Stimulated activated CD4-positive, alpha-beta T cell treated with anti-CD3 and anti-CD28 coated beads, Interleukin-4, amount 100 ng/mL, for 24 hours (primary cell): Measurements from ENCODE around the gene TFB1M.
"Not testable (repeated sequence)": the region's sequence is repeated elsewhere in the genome, so short reads cannot be mapped to it uniquely, and the experiment has no call there.

ENCODE experiments used
- DNase-seq: peaks from one replicate; pipeline ENCODE4 v3.0.0-alpha.2; 2020

The TFB1M gene

DNA sequence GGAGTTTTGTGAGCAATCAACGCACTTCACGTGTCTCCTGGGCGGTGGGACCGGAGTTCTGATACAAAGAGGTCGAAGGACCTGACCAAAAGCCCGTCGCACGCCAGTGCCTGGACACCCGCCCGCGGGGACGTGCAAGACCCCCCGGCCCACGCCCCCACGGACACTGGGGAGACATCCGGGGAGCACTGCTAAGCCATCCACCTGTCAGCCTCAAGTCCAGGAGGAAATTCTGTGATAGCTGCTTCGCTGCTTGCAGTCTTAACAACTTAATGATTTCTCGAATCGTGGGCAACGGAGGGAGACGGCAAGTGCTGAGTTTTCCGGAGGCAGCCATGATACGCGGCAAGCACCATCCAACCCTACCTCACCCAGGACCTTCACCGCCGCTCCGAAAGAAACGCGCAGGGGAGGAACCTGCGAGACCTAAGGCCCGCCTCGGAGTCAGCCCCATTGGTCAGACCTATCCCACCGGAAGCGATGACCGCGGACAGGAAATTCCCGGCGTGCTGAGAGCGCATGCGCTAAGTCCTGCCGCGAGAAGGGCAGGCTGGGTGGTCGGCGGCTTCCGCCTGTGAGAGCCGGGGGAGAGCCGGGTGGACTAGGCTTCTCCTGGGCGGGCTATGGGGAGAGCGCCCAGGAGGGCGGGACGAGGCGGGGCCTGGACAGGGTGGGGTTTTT, at the start of gene TFB1M:
TFB1M (minus strand) TSS at position 393 of the 681 bp plus-strand sequence; CDS start at position 337, 56 bp downstream.
- DNase-seq: peak; percentile 99

DNA sequence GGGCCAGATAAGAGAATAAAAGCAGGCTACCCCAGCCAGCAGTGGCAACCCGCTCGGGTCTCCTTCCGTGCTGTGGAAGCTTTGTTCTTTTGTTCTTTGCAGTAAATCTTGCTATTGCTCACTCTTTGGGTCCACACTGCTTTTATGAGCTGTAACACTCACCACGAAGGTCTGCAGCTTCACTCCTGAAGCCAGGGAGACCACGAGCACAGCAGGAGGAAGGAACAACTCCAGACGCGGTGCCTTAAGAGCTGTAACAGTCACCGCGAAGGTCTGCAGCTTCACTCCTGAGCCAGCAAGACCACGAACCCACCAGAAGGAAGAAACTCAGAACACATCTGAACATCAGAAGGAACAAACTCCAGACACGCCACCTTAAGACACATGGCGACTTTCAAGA, 49.7 kb upstream of the TFB1M start:
- DNase-seq: not testable (repeated sequence)

DNA sequence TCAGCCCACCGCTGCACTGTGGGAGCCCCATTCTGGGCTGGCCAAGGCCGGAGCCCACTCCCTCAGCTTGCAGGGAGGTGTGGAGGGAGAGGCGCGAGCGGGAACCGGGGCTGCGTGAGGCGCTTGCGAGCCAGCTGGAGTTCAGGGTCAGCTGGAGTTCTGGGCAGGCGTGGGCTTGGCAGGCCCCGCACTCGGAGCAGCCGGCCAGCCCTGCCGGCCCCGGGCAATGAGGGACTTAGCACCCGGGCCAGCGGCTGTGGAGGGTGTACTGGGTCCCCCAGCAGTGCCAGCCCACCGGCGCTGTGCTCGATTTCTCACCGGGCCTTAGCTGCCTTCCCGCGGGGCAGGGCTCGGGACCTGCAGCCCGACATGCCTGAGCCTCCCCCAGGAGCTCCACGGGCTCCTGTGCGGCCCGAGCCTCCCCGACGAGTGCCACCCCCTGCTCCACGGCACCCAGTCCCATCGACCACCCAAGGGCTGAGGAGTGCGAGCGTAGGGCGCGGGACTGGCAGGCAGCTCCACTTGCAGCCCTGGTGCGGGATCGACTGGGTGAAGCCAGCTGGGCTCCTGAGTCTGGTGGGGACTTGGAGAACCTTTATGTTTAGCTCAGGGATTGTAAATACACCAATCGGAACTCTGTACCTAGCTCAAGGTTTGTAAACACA, 48.8 kb upstream of the TFB1M start:
- DNase-seq: not testable (repeated sequence)

DNA sequence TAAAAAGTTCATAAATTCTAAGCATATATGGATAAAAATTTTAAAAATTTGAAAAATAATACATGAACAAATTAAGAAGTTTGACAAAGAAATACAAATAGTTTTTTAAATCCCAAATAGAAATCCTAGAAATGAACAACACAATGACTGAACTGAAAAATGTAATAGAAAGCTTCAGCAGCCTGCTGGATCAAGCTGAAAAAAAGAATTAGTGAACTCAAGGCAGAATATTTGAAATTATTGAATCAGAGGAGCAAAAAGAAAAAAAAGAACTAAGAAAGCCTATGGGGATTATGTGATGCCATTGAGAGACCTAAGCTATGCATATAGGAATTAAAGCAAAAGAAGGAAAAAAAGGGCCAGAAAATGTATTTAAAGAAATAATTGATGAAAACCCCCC, 39.9 kb upstream of the TFB1M start:
- DNase-seq: no peak

DNA sequence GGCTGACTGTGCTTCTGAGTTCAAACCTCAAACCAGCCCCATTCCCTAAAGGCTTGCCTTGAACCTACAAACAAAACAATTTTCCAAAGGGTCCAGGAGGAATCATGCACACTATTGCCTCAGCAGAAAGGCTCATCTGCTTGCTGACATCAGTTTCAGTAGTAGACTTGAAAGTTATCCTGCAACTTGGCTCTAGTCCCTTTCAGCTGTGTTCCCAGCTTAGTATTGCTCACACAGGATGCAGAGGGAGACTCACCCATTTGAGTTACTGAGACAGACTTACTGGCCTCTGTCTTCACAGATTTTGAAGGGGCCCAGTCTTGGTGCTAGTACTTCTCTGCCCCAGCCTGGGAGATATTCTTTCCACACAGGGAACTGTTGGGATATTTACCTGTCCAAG, 38.5 kb upstream of the TFB1M start:
- DNase-seq: no peak

DNA sequence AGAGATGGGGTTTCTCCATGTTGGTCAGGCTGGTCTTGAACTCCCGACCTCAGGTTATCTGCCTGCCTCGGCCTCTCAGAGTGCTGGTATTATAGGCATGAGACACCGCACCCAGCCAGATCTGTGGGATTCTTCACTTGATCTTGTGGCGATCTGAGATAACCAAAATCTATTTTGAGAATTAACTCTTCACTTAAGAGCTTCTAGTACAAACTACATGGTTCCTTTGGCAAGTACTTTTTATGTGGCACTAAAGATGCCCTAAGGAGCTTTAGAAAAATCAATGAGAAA, 37.8 kb upstream of the TFB1M start:
- no peak for DNase-seq

DNA sequence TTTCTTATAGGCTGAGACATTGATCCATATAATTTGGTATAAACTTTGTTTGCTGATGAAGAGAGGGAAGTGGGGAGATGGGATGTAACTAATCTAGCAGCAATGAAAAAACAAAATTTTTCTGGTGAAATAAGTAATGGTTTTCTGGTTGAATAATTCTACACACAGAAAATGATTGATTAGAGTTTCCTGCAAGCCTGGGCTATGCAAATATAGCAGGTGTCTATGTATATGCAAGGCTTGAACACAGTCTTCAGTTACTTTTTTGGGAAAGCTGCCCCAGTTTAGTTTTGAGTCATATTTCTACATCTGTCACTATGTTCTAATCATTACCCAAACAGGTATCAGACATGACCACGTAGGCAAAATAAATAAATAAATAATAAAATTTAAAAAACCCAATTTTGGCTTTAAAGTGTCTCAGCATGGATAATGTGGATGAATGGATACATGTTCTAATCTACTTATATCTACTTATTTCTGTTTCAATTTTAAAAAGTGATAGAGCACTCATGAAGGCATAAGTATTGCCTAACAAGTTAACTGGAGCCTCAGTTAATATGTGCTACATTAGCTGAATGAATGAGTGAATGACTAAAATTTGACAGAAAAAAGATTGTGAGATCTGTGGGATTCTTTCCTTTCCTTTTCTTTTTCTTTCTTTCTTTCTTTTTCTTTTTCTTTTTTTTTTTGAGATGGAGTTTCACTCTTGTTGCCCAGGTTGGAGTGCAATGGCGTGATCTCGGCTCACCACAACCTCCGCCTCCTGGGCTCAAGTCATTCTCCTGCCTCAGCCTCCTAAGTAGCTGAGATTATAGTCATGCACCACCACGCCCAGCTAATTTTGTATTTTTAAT, 37.2 kb upstream of the TFB1M start:
- no peak for DNase-seq

DNA sequence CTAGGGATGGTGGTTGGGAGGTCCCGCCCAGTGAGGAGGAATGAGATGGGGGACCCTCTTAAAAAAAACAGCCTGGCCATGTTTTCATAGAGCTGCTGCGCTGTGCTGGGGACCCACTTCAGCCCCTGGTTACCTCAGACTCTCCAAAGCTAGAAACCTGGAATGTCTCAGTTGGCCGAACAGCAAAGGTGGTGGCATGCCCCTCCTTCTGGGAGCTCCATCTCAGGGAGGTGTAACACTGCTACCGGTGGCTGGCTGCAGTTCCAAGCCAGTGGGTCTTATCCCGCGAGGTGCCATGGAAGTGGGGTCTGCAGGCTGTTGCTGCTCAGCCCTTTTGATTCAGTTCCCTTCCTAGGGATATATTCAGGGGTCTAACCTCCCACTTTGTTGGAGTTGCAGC, 35.7 kb upstream of the TFB1M start:
- DNase-seq: no peak

DNA sequence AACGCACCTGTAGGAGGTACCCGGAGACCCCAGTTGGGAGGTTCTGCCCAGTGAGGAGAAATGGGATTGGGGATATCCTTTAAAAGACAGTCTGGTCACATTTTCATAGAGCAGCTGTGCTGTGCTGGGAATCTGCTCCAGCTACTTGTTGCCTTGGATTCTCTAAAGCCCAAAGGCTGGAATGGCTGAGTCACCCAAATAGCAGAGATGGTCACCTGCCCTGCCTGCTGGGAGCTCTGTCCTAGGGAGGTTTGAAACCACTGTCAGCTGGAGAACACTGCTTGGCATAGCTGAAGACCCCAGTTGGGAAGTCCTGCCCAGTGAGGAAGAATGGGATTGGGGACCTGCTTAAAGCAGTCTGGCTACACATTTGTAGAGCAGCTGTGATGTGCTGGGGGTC, 34.8 kb upstream of the TFB1M start:
- DNase-seq: no peak

DNA sequence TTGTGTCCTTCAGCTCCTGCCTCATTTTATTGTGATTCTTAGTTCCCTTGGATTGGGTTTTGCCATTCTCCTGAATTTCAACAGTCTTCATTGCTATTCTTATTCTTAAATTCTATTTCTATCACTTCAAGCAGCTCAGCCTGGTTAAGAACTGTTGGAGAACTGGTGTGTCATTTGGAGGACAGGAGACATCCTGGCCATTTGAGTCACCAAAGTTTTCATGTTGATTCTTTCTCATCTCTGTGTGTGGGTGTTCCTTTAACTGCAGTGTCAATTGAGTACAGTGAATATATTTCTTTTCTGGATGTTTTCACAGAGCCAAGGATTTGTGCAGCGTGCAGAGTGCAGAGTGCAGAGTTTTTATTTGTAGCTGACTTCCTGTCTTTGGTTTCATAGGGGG, 33.5 kb upstream of the TFB1M start:
- DNase-seq: no peak

DNA sequence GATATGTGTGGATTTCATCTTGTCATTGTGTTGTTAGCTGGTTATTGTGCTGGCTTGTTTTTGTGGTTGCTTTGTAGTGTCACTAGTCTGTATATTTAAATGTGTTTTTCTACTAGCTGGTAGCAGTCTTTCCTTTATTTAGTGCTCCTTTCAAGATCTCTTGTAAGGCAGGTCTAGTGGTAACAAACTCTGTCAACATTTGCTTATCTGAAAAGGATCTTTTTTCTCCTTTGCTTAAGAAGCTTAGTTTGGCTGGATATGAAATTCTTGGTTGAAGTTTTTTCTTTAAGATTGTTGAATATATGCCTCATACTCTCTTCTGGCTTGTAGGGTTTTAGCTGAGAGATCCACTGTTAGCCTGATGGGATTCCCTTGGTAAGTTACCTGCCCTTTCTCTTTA, 32.7 kb upstream of the TFB1M start:
- DNase-seq: no peak

DNA sequence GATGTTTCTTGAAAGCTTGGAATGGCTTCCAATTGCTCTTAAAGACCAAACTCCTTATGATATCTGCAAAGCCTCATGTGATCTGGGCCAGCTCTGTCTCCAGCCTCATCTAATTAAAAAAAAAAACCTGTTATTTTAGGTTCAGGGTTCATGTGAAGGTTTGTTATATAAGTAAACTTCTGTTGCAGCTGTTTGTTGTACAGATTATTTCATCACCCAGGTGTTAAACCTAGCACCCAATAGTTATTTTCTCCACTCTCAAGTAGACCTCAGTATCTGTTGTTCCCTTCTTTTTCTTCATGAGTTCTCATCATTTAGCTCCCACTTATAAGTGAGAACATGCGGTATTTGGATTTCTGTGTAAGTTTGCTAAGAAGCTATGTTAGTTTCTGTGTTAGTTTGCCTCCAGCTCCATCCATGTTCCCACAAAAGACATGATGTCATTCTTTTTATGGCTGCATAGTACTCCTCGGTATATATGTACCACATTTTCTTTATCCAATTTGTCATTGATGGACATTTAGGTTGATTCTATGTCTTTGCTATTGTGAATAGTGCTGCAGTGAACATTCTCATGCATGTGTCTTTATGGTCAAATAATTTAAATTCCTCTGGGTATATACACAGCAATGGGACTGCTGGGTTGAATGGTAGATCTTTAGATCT, 30.2 kb upstream of the TFB1M start:
- DNase-seq: no peak

DNA sequence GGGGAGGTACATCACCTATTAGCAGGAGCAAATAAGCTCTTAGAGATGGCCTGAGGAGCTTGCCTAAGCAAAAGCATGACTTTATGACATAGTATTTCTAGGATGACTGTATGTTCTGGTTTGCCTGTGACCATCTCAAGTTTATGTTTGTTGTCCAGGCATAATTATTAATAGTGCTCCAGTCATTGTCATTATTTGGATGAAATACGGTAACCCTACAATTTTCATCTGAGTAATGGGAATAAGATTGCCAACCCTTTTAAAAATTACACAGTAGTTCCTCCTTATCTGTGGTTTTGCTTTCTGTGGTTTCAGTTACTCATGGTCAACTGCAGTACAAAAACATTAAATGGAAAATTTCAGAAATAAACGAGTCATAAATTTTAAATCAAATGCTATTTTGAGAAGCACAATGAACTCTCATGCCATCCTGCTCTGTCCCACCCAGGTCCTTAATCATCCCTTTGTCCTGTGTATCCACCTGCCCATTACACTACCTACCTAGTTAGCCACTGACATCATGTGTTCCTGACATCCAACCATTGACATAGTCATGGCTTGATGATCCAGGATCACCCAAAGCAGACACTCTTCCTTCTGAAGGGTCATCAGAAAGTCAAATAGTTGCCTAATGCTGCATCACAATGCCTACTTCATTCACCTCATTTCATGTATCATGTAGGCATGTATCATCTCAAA, 27.0 kb upstream of the TFB1M start:
- DNase-seq: no peak

DNA sequence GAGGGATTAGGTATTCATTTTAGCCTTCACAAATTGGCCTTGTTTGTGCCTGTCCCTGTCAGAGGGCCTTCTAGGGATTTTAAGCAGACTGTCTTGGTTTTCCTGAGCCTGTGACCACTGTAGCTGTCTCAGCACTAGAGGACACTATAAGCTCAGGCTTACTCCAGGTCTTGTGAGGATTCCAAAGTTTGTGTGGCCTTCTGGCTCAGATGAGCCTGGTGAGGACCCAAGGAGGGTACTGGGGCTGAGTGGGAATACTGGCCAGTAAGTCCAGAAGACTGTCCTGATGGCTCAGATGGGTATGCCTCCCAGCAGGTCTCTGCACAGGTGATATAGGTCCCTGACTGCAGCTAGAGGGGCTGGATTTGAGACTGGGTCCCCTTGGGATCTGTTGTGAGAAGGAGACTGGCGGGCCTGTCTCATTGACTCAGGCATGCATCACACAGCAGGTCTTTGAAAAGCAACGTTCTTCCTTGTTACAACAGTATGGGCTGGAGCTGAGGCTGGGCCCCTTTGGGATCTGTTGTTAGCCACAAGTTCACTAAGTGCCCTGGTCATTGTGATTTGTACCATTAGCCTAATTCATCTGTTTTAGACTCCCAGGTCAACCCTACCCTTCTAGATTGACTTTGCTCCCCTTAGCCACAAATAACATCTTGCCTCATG, 26.3 kb upstream of the TFB1M start:
- DNase-seq: no peak

DNA sequence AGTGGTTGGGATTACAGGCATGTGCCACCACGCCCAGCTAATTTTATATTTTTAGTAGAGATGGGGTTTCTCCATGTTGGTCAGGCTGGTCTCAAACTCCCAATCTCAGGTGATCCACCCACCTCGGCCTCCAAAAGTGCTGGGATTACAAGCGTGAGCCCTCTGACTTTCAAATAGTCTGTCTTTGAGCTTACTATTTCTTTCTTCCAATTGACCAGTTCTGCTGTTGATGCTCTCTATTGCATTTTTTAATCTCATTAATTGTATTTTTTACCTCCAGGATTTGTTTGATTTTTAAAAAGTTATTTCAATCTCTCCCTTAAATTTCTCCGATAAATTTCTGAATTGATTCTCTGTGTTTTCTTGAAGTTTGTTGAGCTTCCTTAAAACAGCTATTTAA, 25.6 kb upstream of the TFB1M start:
- not testable (repeated sequence) for DNase-seq

DNA sequence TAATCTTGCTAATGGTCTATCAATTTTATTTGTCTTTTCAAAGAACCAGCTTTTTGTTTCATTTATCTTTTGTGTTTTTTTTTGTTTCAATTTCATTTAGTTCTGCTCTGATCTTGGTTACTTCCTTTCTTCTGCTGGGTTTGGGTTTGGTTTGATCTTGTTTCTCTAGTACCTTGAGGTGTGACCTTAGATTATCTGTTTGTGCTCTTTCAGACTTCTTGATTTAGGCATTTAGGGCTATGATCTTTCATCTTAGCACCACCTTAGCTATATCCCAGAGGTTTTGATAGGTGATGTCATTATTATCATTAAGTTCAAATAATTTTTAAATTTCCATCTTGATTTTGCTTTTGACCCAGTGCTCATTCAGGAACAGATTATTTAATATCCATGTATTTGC, 24.0 kb upstream of the TFB1M start:
- DNase-seq: not testable (repeated sequence)

DNA sequence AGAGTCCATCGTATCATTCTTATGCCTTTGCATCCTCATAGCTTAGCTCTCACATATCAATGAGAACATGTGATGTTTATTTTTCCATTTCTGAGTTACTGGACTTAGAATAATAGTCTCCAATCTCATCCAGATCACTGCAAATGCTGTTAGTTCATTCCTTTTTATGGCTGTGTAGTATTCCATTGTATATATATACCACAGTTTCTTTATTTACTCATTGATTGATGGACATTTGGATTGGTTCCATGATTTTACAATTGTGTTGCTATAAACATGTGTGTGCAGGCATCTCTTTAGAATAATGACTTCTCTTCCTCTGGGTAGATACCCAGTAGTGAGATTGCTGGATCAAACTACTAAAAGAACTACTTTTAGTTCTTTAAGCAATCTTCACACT, 21.0 kb upstream of the TFB1M start:
- DNase-seq: no peak

DNA sequence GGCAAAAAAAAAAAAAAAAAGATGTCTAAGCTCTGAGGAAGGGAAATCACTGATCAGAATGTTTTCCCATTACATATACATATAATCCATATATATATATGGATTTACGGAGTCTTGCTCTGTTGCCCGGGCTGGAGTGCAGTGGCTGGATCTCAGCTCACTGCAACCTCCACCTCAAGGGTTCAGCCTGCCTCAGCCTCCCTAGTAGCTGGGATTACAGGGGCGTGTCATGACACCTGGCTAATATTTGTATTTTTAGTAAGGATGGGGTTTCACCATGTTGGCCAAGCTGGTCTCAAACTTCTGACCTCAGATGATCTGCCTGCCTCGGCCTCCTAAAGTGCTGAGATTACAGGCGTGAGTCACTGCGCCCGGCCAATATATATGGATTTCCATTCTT, 19.8 kb upstream of the TFB1M start:
- DNase-seq: not testable (repeated sequence)

DNA sequence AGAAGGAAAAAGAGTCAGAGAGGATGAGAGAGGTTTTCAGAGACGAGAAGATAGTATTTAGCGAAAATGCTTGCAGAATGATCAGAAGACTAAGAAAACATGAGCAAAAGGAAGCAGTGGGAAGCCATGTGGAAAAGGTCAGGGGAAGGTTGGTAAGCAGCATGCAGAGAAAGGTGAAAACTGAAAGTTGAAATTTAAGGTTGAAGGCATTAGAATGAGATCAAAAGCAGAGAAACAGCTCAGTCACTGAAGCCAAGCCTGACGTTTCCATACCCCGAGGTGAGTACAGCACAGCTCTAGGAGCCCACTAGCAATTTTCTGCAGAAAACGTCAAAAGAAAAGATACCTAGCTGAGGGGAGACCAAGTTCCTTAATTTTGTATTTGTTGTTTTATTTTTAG, 19.1 kb upstream of the TFB1M start:
- peak; percentile 21 for DNase-seq

DNA sequence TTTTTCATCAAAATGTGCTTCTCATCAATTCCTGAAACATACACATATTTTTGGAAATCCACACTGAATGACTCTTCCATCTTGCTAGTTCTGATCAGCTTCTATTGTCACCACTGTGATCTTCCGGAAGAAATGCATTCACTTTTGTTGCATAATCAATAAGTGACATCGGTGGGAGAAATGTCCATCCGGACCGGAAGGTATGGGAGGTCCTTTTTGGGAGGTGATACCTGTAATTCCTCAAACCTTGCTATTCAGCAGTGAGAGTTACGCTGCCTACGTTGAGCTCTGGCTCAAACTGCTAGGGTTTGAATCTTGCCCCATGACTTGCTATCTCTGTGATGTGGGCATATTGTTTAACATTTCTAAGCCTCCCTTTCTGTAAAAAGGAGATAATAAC, 16.6 kb upstream of the TFB1M start:
- no peak for DNase-seq

DNA sequence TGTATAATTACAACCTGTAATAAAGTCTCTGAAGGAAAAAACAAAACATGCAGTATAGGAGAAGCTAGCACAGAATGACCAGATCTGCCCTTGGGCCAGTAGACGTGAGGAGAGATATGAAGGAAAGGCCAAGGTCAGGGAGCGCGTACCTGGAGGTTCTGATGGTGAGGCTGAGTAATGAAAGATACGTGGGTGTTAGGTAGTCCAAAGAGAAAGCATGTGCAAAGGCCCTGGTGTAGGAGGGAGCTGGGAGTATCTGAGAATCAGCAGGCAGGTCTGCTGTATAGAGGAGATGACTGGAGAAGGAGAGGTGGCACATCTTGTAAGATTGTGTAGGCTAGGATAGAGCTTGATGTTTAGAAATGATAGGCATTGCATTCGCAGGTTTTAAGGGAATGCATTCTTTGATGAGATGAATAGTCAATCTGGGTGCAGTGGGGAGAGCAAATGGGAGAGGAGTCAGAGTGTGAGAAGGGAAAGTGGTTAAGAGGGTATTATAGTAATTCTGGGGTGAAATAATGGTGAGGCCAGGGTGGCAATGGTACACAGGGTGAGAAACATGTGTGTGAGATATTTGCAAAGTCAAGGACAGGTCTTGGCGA, 15.9 kb upstream of the TFB1M start:
- no peak for DNase-seq
